GM21786 (cell line): ENCODE data around the gene KIF3A.

ENCODE experiments used
- ATAC-seq: cut with Tn5 transposase; IDR thresholded peaks from one replicate; pipeline ENCODE4 v1.9.1; 2021; ENCODE audit not compliant: unreplicated experiment

Gene KIF3A

DNA sequence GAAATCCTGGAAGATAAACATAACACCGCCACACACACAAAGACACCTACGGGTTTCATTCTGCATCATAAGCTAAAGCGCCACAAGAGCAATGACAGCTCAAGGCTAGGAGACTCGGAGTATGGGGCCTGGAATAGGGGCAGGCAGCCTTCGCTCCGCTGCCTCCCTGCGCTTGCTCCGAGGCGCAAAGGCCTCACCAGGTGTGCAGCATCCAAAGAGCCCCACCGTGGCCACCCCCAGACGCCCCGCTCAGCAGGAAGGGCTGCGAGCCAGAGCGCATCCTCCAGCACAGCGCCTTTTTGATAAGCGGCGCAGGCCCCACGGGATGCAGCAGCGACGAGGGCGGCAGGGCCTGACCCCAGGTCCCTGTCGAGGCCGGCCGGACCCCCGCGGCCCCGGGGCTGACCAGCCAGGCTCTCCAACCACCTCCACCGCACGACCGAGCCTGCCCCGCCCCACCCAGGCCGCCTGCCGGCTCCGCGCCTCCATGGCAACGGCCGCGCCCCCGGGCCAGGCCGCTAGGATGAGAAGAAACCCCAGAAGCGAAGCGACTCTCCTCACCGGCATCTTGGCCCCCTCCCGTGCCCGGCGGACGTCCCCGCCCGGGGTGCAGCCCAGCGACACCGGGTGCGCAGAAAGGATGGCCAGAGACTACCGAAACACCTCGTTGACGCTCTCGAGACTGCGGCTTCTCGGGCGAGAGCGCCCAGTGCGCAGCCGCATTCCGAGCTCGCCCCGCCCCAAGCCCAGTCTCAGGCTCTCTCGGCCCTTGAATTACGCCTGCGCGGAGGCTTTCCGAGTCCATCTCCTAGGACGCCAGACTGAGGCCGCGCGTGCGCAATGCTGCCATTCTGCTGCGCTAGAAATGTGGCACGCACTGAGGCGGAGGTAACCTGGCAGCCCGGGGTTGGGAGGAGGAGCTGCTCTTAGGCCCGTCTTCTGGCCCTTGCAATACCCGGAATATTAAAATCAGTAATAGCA, at the start of gene KIF3A:
TSS of gene KIF3A (minus strand) at position 694 of the 981 bp plus-strand sequence. CDS start at position 567, 127 bp downstream.
- peak; percentile 82 for ATAC-seq

DNA sequence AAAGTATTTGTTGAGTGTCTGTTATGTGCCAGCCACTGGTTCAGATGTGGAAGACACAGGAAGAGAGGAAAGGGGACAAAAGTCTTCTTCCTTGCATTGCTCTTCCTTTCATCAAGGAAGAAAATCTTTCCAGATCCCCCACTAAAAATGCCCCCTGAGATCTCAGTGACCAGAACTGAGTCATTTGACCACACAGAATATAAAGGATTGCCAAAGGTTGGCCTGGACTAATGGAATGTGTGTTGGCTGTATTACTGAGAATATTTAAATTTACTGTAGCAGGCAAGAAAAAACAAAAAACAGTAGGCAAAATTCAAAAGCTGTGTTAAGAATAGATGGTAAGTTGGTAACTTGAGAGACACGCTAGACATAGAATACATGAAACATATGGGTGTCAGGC, 49.7 kb upstream of the KIF3A start:
- ATAC-seq = no peak

DNA sequence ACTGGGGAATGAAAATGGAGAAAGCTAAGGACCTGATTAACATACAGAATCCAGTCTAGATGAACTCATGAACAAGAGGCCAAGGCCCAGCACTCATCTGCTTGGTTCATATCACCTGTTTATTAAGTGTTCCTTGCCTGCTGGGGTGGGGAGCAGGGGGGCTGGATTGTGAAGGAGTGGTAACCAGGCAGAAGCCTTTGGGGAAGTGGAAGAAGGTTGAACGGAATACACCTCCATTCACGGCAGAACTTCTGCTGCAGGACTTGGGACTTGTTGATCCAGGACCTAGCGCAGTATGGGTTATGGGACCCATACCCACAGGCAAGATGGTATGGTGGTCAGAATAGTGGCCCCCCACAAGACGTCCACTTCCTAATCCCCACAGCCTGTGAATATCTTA, 48.5 kb upstream of the KIF3A start:
- ATAC-seq = no peak

DNA sequence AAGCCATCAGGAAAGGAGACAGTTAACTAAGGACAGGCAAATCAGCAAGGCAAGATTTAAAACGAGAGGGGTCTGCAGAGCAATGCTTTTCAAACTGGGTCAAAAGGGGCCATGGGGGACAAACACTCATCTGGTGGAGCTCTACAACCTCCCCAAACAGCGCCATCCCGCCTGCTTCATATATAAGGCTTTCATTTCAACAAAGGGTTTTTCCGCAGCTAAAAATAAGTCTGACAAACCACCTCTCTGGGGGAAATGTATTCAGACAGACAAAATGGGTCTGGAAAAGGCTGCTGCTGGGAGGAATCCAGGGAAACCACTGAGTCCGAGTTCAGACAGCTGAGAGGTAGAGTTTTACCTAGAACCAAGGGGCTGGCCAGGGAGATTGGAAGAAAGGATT, 48.0 kb upstream of the KIF3A start:
- ATAC-seq = no peak

DNA sequence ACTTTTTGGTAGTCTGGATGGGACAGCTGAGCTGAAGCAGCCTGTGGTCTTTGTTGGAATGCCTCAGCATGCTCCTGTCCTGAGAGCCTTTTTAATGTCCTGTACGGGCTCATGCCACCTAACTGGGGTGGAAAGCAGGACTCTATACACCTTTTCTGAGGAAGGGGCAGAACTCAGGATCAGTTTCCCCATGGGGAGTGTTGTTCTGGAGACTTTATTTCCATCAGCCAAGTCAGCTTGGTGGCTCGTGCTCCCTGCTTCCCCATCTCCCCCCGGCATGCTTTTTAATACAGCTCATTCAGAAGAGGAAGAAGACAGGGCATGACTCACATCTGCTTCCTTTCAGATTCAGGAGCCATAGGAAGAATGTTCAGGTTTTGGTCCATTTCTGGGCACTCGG, 44.8 kb upstream of the KIF3A start:
- no peak for ATAC-seq

DNA sequence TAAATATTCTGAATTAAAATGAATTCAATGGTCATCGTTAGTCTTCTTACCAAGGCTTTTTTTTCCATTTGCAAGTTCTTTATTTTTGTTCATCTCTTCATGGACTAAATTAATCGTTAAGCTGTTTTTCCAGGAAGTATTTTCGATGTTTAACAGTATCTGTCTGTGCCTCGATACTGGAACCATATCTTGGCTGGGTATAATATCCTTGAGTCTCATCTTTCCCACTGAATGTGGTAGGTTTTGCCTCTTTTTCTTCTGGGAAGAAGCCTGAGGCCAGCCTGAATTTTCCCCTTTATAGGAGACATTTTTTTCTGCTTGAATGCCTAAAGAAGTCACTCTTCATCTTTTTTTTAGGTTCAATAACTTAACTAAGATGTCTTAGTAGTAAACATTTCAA, 43.7 kb upstream of the KIF3A start:
- no peak for ATAC-seq

DNA sequence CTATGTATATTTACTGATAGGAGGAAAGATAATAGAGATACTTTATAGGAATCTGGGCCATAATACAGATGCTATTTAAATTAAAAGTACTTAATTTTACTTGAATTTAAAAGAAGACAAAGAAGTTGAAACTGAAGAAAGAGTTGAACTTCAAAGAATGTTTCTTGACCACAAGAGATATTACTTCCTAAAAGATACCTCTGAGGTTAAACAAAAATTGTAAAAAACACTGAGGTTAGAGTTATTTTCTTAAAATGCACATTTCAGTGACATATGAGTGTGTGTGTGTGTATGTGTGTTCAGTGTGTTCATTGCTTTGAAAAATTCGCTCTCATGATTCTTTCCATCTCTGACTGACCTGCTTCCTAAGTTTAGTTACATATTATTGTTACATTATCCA, 43.2 kb upstream of the KIF3A start:
- ATAC-seq = no peak

DNA sequence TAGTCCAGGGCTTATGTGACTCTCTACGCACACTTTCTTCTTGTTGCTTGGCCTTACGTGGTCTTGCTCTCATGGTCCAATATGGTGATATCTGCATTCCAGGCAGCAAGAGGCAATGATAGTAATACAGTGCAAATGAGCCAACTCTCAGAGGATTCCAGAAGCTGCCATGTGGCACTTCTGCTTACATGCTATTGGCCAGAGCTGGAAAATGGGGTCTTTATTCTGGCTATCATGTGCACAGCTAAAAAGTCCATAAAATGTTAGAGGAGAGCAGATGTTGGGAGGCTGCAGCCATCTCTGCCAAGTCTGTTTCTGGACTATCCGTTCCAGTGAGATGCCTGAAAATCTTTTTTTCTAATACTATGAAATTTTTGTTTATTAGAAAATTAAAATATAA, 42.6 kb upstream of the KIF3A start:
- ATAC-seq = no peak

DNA sequence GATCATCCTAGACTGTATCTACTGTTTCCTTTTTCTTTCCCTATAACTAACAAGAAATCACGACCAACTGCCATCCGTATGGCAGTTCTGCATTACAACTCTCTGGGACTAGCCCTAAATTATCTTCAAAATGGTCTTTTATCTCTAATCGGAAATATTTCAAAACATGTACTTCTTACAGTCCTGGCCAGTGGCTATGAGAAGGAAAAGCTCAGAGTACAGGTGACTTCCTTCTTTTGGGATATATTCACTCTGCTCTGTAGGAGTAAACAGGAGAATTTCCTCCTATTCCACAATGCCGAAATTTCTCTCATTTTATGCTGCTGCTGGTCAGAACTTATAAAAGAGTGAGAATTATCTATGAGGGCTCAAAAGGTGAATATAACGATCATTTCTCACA, 41.5 kb upstream of the KIF3A start:
- no peak for ATAC-seq

DNA sequence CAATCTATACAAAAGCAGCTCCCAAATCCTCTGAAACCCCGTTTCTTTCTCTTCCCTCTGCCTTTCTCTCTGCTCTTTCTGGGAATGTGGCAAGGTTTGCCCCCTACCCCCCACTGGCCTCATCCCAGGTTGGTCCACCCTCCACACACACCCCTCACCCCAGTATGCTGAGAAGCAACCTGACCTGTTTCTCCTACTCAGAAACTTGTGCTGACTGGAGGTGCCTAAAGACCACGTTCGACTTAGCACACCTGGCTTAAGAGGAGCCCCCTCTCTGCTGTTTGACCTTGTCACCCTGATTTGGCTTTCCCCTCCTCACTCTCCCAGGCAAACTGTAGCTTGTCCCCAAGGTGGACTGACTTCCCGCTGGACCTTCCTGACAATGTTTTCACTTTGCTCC, 40.8 kb upstream of the KIF3A start:
- ATAC-seq = no peak

DNA sequence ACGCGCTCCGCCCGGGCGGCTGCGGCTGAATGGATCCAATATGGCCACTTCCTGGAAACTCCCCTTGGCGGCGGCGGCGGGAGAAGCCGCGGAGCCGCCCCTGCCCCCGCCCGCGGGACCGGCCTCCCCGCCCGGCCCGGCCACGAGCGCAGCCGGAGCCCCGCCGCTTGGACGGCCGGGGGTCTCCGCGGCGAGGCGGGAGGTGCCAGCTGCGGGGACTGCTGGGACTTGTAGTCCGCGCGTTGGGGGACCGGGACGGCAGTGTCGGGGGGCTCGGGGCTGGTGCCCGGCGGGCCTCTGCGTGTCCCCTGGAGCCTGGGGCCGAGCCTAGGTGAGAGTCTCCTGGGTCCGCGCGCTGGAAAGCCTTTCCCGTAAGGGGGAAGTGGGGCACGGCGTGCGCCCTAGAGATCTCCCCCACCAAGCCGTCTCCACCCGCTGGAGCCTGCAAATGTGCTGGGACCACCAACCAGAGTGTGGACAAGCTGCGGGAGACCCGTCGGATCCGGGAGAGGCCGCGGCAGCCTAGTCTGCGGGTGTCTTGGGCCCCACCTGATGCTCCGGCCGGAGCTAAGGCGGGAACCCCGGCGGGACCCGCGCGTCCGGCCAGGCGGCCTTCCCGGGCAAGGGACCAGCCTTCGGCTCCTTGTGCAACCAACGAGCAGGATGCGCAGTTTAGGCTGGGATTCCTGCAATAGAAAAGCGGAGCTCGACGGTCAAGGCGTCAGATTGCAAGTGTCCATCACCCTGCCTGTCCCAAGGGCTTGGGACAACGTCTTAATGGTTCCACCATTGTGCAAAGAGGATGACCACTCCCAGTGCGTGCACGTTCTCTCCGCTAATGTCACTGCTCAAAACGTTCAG, 40.1 kb upstream of the KIF3A start, which contains the start of gene SEPTIN8:
TSS of gene SEPTIN8 (minus strand) at position 31 of the 861 bp plus-strand sequence. CDS start 102 bp downstream, outside the sequence.
- peak; percentile 55 for ATAC-seq

DNA sequence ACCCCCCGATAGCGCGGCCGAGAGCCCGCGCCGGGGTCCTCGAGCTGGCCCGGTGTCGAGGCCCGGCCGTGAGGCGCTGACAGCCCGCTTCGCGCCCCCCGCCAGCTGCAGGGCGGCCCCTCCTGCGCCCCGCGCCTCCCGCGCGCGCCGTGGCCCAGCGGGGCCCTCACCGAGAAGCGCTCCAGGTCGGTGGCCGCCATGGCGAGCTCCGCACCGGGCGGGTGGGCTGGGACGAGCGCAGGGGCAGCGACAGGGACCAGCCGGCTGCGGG, 39.5 kb upstream of the KIF3A start:
- ATAC-seq = no peak

DNA sequence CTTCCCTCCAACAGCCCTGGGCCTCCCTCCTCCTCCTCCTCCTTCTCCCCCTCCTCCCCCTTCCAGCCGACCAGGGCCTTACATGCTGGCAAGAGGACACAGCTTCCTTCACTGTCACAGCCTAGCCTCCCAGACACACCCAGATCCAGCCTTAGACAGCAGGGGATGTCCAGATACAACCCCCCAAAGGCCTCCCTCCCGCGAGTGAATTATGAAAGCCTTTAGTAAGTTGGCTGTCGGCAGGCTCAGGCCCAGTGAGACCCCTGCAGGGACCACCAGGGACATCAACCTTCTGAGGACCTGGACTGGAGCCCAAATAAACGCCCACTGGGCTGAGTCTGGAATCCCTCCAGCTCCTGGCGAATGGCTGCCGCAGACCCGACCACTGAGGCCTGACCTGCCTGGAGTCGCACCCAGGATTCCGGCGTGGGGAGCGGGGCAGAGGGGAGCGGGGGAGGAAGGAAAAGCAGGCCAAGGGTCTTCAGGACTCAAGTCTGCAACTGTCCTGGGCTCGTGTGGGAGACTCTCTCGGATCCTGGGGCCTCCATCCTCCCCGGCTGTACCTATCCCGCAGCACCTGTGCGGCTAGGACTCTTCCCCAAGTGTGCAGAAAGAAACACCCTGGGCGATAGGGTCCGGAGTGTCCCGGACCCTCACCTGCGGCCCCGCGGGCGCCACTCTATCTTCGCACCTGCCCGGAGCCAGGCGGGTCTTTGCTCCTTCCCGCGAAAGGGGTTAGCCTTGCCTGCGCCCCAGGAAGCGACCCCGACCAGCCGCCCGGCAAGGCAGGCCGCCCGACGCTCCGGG, 39.0 kb upstream of the KIF3A start:
- peak; percentile 6 for ATAC-seq

DNA sequence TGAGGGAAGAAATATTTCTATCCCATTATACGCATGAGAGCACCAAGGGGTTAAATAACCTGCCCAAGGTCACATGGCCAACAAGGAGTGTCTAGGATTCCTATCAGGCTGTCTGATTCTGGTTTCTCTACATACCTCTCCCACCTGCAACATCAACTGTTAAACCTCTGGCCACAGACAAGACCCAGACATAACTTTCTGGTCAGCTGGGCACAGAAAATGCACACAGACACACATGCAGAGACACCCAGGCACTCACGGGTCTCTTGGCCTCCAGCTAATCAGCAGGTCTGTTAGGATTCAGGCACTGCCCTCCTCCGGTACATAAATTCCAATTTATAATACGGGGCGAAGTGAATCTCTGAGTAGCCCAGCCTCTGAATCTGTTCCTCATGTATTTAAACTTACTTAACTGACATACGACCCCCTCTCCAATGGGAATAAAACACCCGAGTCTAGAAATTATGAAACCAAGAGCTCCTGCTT, 38.2 kb upstream of the KIF3A start:
- ATAC-seq = no peak

DNA sequence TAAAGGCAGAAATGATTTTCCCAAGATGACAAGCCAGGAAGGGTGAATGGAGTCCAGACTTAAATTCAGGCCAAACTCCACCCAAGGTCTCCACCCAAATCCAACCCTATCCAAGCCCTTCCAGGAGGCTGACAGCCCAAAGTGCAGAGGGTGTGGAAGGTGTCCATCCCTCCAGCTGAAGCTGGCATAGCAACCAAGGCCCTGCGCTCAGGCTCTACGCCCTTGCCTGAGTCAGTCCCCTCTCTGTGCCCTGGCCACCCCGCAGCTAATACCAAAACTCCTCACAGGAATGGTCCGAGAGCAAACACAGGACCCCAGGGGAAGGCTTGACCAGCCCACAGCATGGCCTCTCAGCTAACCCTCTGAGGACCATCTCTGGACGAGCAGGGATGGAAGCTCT, 37.5 kb upstream of the KIF3A start:
- no peak for ATAC-seq

DNA sequence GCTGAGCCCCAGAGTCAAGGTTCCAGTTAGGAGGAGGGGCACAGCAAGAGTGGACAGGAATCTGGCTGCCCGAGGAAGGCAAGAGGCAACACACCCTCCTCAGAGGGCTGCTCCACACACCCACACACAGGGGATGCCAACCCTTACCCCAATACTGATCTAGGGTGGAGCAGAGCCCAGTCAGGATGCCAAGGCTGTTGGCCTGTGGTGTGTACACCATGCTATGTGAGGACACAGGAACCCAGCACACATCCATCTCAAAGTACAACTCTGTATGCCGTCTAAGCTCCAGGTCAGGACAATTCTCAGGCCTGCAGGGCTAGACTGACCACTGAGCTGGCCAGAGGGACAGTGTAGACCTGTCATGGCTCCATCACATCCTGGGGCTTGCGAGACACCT, 37.1 kb upstream of the KIF3A start:
- ATAC-seq = no peak

DNA sequence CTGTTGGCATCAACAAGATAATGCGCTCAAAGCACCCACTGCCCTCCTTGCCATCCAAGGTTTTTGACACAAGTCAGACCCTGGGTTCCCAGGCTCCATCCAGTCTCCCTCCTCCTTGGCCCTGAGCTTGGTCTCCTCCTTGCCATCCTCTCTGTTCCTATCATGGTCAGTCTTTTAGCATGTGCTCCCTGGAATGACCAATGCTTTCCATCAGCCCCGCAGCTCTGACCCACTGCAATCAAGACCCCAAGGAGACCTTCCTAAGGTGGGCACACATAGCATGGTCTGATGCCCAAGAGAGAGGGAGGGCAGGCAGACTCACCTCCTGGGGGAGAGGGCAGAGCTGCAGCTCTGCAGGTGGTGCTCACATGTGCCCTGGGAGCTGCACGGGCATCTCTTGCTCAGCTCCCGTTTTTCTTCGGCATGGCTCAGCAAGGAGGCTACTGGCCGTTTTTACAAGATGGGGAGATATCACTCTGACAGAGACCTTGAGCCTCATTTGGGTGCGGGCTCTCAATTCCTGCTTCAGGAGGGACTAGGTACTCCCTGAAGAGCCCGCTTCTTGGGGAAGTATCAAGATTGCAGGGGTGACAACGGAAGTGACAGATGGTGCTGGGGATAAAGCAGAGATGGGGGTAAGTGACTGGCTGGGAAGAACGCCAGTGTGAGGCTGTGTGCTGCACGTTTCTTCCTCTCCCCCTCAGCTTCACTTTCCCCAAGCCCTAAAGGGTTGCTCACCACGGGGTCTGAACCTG, 36.4 kb upstream of the KIF3A start:
- ATAC-seq = no peak

DNA sequence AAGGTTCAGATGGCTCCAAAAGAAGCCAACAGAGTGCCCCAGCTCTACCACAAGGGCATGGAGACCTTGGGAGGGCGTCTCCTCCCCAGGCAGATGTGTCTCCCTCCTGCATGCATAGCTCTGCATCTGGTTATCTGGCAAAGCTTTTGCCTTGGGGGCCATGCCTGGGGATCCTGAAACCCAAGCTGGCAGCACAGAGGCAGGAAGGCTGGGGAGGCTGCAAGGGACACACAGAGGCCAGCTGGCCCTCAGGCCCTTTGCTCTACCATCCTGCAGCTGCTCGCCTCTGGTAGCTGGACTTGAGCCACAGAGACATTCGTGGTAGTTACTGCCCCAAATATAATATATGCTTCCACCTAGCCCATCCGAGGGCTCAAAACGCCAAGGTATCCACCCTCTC, 35.8 kb upstream of the KIF3A start:
- ATAC-seq = no peak

DNA sequence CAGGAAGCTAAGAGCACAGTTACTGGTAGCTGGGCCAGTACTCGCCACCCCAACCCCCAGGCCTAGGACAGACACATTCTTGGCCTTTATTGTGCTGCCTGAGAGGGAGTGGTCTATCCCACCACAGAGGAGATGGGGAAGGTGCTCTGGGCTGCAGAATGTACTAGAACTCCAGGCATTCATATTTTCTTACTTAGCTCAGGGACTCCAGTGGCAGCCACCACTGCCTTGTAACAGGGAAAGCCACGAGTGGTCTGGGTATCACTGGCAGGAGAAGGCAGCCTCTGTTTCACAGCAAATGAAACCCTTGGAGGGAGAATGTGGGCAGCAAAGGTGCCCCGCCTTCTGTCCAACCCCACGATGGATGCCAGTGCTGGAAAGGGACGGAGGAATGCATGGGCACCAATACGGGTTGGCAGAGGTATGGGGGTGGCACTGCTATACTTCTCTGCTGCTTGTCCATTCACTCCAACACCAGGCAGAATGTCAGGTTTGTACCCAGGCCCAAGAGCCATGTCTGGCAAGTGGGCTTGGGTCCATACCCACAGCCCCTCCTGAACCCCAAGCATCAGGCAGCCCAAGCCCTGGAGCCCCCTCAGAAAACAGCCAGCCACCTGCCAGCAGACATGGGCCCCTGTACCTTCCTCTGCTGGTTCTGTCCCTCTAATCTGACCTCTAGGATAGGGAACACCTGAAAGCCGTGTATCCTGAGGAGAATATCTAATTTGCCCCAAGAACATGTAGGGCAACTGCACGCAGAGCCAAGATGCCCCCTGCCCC, 35.1 kb upstream of the KIF3A start:
- ATAC-seq = no peak
